Osteocyte (in vitro differentiated cells): ENCODE results near the gene PSMB11. TPM values are rescaled to one million over a fixed set of nuclear protein-coding genes. Genes with fewer than 3 reads are reported as not detected.

Source experiments
- DNase-seq: peaks from one replicate; pipeline ENCODE4 v3.0.0; 2021; ENCODE audit warnings: mixed read lengths; ENCODE audit not compliant: unreplicated experiment; ENCODE audit errors: extremely low spot score
- H3K27ac Mint-ChIP-seq: one replicate; pipeline ENCODE4 v1.8.0; 2021; ENCODE audit warnings: mild to moderate bottlenecking, mixed read lengths; ENCODE audit not compliant: unreplicated experiment
- H3K27me3 Mint-ChIP-seq: one replicate; pipeline ENCODE4 v1.8.0; 2021; ENCODE audit warnings: mixed read lengths; ENCODE audit not compliant: unreplicated experiment
- H3K36me3 Mint-ChIP-seq: one replicate; pipeline ENCODE4 v1.8.0; 2021; ENCODE audit warnings: mixed read lengths; ENCODE audit not compliant: unreplicated experiment
- H3K4me1 Mint-ChIP-seq: one replicate; pipeline ENCODE4 v1.8.0; 2021; ENCODE audit warnings: mixed read lengths; ENCODE audit not compliant: unreplicated experiment
- H3K4me3 Mint-ChIP-seq: one replicate; pipeline ENCODE4 v1.8.0; 2021; ENCODE audit warnings: mild to moderate bottlenecking, moderate library complexity, mixed read lengths; ENCODE audit not compliant: unreplicated experiment
- H3K9me3 Mint-ChIP-seq: one replicate; pipeline ENCODE4 v1.8.0; 2021; ENCODE audit warnings: mixed read lengths; ENCODE audit not compliant: unreplicated experiment
- CTCF ChIP-seq: fragments of 200-600 bp; sonication (generic); IDR thresholded peaks from 2 replicates; pipeline ENCODE4 v1.5.0; 2021; ENCODE audit warnings: antibody characterized with exemption, mild to moderate bottlenecking, moderate library complexity
- total RNA-seq: library from RNA; stranded (reverse); gene quantifications from 2 replicates; pipeline ENCODE4 v1.2.1, GENCODE V29; 2021

The PSMB11 gene
- total RNA-seq, 1 donor from 2014 or later: not detected

GRCh38 chr14:23023022-23023794 lies 18.8 kb upstream of the PSMB11 start:
- no peak for DNase-seq
- Mint-ChIP-seq H3K4me1 (peaks cover 15% of the 10 kb centered on the region), H3K27ac (no peak overlapping the region), H3K9me3 (no peaks in the 10 kb centered on the region), H3K36me3 (peaks cover 17% of the 10 kb centered on the region), H3K4me3 (no peak overlapping the region), H3K27me3 (no peaks in the 10 kb centered on the region)
- no peak for TF ChIP-seq CTCF

GRCh38 chr14:23023795-23024152 lies 18.2 kb upstream of the PSMB11 start:
- H3K36me3 Mint-ChIP-seq: peaks cover 19% of the 10 kb centered on the region
- DNase-seq: no peak
- no peak for TF ChIP-seq CTCF
- H3K4me1 Mint-ChIP-seq: peaks cover 15% of the 10 kb centered on the region
- no peaks in the 10 kb centered on the region for H3K27me3 Mint-ChIP-seq
- H3K27ac Mint-ChIP-seq: no peak overlapping the region
- H3K9me3 Mint-ChIP-seq: no peaks in the 10 kb centered on the region
- H3K4me3 Mint-ChIP-seq: no peak overlapping the region

GRCh38 chr14:23024612-23025075 lies 17.4 kb upstream of the PSMB11 start:
- no peaks in the 10 kb centered on the region for H3K9me3 Mint-ChIP-seq
- no peak for DNase-seq
- peaks cover 25% of the 10 kb centered on the region for H3K36me3 Mint-ChIP-seq
- no peak overlapping the region for H3K4me3 Mint-ChIP-seq
- H3K27ac Mint-ChIP-seq: peak overlapping the region; percentile 23
- H3K27me3 Mint-ChIP-seq: no peaks in the 10 kb centered on the region
- TF ChIP-seq CTCF: no peak
- peaks cover 18% of the 10 kb centered on the region for H3K4me1 Mint-ChIP-seq

- no peak for TF ChIP-seq CTCF
- H3K9me3 Mint-ChIP-seq: no peaks in the 10 kb centered on the region
- peaks cover 18% of the 10 kb centered on the region for H3K4me1 Mint-ChIP-seq
- H3K27ac Mint-ChIP-seq: peak overlapping the region; percentile 23
- peaks cover 25% of the 10 kb centered on the region for H3K36me3 Mint-ChIP-seq
- no peaks in the 10 kb centered on the region for H3K27me3 Mint-ChIP-seq
- H3K4me3 Mint-ChIP-seq: no peak overlapping the region
- DNase-seq: no peak
Measured at GRCh38 chr14:23025151-23025814, 16.7 kb upstream of the PSMB11 start.

- no peak for TF ChIP-seq CTCF
- peaks cover 41% of the 10 kb centered on the region for H3K36me3 Mint-ChIP-seq
- H3K9me3 Mint-ChIP-seq: no peaks in the 10 kb centered on the region
- no peak overlapping the region for H3K4me3 Mint-ChIP-seq
- no peak overlapping the region for H3K27ac Mint-ChIP-seq
- H3K27me3 Mint-ChIP-seq: no peaks in the 10 kb centered on the region
- H3K4me1 Mint-ChIP-seq: peaks cover 29% of the 10 kb centered on the region
- no peak for DNase-seq
Measured at GRCh38 chr14:23028799-23029198, 13.2 kb upstream of the PSMB11 start.
